HG02938 (cell line): ENCODE measurements around the gene FANCC.

Experiments used
- ATAC-seq: cut with Tn5 transposase; IDR thresholded peaks from one replicate; pipeline ENCODE4 v1.9.1; 2021; ENCODE audit warnings: mild to moderate bottlenecking, moderate library complexity; ENCODE audit not compliant: unreplicated experiment

Gene FANCC

DNA sequence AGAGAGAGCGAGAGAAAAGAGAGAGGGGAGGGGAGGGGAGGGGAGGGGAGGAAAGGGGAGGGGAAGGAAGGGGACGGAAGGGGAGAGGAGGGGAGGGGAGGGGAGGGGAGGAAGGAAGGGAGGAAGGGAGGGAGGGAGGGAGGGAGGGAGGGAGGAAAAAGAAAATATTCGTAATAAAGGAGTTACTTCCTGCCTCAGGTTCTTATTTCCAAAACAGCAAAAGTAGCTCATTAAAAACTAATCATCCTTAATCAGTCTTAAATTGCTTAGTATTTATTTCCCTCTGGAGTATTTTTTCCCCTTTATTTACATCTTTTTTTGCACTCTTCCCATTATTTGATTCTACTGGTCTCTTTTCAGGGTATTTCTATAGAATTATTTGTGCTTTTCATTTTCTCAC is 162.3 kb downstream of the FANCC start:
- ATAC-seq = no peak

DNA sequence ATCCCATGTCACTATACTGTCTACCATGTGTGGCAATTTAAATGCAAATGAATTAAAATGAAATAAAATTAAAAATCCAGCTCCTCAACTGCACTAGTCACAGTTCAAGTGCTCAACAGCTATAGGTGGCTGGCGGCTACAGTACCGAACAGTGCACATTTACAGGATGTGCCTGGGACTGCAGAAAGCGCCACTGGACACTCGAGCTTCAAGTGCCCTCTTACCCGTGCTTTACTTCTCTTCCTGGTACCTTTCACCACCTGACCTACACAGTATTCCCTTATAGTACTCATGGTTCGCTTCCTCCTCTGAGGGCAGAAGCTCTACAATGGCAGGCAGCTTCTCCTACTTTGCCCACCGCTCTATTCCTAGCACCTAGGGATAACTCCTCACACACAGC is 166.6 kb downstream of the FANCC start:
- ATAC-seq = no peak

DNA sequence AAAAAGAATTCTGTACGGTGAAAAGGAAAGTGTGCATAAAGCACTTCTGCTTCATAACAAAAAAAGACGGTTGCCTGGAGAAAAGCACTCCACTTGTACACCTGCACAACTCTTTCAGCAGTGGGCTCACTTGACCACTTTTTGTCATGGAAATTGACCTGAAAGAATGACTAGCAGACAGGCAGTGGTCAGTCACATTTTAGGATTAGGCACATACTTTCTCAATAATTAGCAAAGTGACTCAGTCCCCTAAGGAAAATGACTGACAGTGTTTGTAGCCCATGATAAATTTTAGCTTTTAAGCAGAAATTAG is 169.3 kb downstream of the FANCC start:
- no peak for ATAC-seq

- ATAC-seq = no peak
Observed at GRCh38 chr9:95147452-95148207, 169.9 kb downstream of the FANCC start.

DNA sequence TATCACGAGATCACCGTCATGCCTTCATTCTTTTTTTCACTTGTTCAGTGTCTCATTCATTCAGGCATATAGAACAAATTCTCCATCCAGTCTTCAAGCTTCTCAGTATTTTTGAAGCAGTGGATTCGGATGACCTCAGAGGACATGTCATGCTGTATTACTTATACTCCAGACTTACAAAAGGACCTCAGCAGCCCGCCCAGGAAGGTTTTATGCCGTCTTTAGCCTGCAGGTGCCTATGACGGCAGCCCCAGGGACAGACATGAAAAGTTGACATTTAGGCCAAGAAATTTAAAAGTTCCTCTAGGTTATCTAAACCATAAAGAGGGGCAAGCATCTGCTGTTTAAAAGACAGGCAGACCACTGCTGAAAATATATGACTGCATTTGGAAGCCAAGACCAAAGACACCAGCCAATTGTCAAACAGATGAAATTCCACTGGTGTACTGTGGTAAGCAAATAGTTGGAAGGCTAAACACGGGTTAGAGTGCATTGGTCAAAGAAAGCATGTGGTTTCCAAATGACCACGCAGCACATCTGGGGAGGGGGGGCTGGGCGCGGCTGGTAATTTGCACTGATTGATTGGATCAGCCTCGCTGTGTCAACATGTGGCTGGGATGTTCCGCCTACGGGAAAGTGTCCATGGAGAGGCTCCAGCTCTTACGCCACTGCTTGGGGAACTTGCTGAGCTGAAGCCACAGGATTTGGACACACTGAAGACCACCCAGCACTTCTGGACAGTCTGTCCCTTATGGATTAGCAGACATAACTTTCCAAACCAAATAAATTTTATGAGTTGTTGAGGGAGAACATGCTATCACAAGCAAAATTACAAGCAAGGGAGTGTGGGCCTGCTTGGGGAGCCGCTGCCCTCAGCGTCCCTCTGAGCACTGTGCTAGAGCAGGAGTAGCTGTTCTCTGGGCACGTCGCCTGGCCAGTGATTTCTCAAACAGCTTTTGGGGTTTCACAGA is 173.6 kb downstream of the FANCC start:
- no peak for ATAC-seq

- ATAC-seq = no peak
Observed at GRCh38 chr9:95142728-95143127, 174.8 kb downstream of the FANCC start.

DNA sequence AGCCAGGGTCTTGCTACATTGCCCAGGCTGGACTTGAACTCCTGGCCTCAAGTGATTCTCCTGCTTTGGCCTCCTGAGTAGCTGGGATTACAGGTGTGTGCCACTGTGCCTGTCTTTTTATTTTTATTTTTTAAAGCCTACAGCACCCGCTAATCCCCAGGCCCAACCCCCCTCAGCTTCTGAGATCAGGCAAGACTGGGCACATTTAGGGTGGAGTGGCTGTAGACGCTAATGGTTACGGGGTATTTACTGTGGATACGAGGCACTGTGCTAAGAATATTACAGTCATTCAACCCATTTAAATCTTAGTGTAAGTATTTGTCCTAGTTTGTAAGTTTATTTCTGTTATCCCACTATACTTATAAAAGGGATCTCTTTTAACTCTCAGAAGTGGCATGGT is 175.2 kb downstream of the FANCC start:
- no peak for ATAC-seq

DNA sequence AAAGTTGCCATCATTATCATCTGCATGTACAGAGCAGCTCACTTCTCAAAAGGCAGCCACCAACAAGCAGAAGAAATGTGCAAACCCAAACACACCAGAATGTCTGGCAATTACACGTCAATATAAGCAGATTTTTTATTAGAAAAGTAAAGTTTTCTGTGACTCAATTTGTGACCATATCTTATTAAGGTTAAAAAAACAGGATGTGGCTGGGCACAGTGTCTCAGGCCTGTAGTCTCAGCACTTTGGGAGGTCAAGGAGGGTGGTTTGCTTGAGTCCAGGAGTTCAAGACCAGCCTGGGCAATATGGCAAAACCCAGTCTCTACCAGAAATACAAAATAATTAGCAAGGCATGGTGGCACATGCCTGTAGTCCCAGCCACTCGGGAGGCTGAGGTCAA is 176.7 kb downstream of the FANCC start:
- ATAC-seq = no peak

DNA sequence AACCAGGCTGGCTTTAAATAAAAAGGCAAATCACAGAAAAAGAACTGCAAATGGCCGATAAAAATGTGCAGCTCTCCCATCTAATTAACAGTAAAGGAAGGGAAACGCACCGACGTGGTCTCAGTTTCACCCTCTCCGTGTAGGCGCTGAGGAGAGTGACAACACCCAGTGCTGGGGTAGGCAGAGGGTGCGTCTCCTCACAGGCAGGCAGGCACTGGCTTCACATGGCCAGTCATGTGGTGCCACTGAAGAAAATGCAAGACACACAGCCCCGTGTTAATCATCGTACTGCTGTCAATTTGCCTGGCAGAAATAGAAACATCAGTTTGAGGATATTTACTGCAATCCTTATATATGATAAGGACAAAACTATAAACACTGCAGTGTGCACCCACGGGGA is 178.4 kb downstream of the FANCC start:
- no peak for ATAC-seq

- no peak for ATAC-seq
Observed at GRCh38 chr9:95138474-95138873, 179.0 kb downstream of the FANCC start.

DNA sequence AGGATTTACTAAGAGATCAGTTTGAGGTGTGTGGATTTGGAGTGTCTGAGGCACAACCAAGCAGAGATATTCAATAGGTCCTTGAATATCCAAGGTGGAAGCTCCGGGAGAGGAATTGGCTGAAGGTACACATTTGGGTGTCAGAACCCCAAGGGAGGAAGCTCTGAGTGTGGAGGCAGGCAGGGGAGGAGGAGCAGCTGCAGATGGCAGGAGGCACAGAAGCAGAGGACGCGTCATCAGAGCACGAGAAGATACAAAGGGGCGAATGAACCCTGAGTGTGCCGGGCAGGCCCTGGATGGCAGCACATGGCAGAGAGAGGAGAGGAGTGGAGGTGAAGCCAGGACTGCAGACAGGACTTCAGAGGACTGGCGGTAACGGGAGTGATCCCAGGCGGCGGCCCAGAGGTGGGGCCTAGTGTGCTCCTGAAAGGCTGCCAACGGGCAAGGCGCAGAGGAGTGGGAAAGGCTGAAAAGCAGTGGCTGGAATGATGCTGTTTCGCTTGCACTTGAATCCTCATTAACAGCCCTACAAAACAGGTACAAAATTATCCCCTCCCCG is 179.8 kb downstream of the FANCC start:
- ATAC-seq = no peak

DNA sequence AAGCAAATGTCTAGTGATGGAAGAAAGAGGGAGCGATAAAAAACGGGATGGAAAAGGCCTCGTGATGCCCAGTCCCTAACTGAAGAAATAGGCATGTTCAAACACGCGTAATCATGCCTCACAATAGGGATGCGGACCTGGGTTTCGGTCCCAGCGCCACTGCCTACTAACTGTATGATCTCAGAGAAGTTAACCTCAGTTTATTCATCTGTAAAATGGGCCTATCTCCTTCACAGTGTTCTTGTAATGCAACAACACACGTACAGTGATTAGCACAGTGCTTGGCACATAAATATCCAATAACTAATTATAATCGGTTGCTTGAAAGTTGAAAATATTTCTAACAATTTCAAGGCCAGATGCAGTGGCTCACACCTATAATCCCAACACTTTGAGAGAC is 181.8 kb downstream of the FANCC start:
- ATAC-seq = no peak

- ATAC-seq = no peak
Observed at GRCh38 chr9:95134457-95134881, 183.0 kb downstream of the FANCC start.

GRCh38 chr9:95133325-95133705 is 184.2 kb downstream of the FANCC start:
- no peak for ATAC-seq

DNA sequence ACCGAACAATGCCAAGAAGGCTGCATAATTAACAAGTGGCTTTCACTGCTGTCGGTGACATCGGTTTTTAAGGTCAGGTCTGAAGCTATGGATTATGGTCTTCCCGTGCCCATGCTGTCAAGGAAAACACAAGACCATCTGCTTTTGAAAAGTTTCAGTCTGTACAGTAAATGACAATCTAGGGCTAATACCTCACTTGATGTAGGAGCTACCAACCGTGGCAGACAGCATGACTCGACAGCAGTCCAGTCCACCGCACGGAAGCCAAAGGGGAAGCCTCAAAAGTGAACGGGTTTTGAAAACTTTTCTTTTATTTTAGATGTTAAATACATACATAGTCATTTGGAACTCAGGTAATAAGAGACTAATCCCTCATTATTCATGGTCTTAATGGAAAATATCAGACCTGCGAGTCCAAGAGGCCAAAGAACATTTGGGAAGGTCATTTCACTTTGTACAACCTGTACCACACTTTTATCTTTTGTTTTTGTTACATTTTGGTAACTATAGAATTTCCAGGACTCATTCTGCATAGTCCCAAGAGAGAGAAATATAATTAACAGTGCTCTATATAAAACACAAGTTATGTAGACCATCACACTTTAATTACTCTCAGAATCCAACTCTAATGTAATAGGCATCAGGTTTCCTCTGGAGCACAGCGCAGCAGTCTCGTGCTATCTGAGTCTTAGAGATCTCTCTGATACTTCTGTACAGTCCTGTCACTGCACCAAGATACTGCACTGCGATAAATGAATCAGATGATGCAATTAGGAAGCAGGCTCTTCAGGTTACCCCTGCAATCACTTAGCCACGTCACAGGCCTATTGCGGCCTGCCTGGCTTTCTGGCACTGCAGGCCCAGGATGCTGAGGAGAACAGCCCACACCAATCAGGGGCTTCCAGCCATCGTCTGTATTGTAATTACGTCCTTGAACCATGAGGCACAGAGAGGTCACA is 184.9 kb downstream of the FANCC start:
- ATAC-seq = no peak

- ATAC-seq = no peak
Observed at GRCh38 chr9:95131023-95131943, 186.2 kb downstream of the FANCC start.

DNA sequence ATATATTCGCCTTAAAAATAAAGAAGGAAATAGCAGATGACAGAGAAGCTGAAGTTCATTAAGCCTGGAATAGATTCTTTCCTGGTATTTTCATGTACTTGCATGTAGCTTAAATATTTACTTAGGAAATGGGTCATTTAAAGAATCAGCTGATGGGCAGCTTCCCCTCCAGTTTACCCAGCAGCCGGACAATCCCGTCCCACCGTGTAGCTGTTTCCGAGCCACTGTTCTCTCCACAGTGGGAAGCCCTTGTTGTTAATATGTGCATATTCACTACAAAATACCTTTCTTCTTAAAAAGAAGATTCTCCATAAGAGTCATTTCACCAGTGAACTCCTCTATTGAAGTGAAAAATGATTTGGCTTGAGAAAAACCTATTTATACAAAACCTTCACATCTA is 187.0 kb downstream of the FANCC start:
- no peak for ATAC-seq

DNA sequence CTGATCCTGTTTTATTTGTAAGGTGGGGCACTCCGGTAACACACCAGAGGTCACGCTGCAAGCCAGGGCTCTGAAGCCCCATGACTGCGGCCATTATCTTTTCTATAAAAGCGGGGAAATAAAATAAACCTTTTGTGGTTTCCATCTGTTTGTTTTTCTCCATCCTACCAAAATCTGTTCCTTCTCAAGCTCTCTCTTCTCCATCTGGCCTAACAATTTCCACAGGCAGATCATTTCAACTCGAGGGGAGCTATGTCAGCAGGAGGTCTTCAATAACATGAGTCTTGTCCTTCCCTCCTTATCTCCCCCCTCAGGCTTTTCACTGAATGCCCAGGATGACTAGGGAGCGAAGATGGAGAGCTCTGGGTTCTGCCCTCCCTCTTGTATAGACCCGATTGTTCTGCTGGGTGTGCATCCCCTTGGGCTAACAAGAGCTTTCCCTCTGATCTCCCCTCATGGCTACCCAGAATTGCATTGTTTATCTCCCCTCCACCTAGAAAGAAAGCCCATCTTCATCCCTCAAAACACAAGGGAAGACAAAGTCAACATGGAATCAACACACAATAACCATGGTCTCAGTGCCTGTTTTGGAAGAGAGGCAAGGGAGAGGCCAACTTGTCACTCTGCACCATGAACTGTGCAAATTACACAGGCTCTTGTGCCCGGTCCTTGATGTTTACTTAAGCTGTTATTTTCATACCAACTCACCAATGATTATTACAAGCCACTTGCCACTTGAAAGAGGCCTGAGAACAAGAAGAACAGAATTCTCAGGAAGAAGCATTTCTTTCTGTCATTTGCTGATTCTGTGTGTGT is 187.8 kb downstream of the FANCC start:
- no peak for ATAC-seq

DNA sequence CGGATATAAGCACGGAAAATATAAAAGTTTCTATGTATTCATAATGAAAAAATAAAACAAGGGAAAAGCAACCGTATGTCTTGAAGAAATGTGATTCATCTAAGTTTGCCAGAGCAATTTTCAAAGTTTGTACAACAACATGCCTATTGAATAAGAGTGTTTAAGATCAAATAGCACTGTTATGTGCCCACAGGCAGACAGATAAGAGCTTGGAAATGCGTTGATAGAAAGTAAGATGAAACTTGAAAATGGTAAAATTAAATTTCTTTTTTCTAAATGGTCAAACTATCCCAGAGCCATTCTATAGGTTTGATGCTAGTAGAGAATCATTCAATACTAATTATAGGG is 189.4 kb downstream of the FANCC start:
- ATAC-seq = no peak
